Astrocyte (in vitro differentiated cells and primary cell): ENCODE results near the gene KLHL22.

Experiments used
- CTCF ChIP-seq: IDR thresholded peaks from 2 replicates; pipeline ENCODE4 v1.5.1; 2011; ENCODE audit warnings: low read depth, mild to moderate bottlenecking, inconsistent platforms, low read length, moderate library complexity; ENCODE audit not compliant: insufficient read depth
- EZH2 ChIP-seq: IDR thresholded peaks from 2 replicates; pipeline ENCODE4 v1.6.1; 2012; ENCODE audit warnings: mild to moderate bottlenecking, low read length, inconsistent platforms; ENCODE audit not compliant: insufficient read depth

DNA sequence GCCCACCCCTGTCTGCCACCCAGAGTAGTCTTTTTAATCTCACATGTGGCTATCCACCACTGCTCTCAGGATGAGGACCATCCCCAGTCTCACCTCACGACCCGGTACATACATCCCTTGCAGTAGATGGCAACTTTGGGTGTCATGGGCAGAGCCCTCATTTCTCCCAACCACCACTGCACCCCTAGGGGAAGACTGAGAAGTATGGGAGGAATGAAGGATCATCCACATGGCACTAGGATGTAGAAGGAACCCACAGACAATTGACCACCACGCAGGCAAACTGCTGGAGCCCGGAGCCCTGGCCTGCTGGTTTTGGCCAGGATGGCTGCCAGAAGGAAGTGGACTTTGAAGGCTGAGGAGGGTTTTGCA lies 56.1 kb downstream of the KLHL22 start:
- no peak for TF ChIP-seq CTCF
- no peak for TF ChIP-seq EZH2
